Measurements from ENCODE around the gene KRT34.
"Not testable (repeated sequence)": the region's sequence is repeated elsewhere in the genome, so short reads cannot be mapped to it uniquely, and the experiment has no call there.

KRT34 gene

DNA sequence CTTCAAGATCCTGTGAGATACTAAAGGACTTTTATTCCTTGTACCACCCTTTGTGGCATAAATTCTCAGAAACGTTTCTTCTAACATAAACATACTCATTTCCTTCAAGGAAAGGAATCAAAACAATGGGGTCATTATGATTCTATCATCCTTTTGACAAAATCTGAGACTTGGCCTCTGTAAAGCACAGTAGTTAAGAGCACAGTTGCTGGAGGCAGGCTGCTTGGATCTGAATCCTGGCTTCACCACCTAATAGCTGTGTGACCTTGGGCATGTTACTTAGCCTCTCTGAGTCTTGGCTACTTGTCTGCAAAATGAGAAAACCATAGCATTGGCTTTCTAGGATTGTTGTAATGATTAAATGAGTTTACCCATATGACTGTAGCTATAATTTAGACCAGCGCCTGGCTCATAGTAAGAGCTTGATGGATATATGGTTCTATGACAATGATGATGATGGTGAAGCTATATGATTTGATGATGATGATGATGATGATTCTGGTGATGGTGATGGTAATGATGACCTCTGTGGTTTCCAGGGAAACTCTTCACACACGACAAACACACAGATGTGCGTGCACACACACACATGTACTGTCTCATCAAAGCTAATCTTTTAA lies 21.4 kb upstream of the KRT34 start:
- DNase-seq, result no peak

DNA sequence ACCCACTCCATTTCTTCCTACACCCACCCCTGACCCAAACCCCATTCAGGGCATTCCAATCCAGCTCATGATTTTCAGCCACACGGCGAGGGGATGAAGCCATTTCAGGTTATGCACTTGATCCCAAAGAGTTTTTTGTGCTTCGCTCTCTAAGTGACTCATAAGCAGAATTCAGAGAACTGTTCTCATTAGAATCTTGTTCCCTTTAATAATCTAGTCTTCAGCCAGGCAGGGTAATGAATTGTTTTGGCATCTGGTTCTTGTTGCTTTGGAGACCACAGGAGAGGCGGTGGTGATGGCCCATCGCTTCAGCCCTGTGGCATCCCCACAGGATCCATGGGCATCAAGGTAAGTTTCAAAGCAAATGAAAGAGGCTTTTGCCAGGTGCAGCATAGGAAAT lies 20.1 kb upstream of the KRT34 start:
- DNase-seq, result no peak

DNA sequence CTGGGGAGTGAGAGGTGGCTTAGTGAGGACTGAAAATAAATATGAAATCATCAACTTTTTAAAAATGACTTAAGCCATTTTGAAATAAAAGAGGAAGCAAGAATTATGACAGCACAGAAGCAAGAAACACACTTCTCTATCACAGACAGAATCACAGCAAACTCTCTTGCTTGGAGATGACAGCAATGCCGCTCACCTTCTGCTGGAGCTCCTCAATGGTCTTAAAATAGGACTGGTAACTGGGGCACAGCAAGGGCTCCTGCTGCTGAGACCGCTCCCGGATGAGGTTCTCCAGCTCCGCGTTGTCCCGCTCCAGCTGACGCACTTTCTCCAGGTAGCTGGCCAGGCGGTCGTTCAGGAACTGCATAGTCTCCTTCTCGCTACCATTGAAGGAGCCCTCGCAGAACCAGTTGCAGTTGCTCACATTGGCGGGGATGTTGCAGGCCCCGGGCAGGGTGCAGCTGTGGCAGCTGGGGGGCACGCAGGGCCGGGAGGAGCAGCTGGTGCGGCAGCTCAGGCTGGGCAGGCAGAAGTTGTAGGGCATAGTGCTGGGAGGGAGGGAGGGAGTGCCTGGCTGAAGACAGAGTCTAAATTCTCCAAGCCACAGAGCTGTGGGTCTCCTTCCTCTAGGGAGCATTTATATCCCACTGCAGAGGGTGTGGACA lies 15.0 kb upstream of the KRT34 start, which contains the start of gene KRT31:
TSS of gene KRT31 (minus strand) at position 613 of the 665 bp plus-strand sequence. CDS start at position 544, 69 bp downstream.
- no peak for DNase-seq

DNA sequence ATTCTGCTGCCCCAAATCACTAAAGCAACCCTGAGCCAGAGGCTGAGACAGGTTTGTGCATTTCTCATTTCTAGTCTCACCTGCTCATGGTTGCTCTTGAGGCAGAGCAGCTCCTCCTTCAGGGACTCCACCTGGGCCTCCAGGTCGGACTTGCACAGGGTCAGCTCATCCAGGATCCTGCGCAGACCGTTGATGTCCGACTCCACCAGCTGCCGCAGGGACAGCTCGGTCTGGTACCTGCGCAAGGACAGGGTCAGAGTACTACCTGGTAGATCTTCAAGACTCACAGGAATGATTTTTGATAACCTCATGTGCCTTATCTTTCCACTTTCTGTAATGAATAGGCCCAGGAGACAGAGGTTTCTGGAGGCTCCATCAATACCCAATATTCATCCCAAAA lies 14.2 kb upstream of the KRT34 start:
- no peak for DNase-seq

DNA sequence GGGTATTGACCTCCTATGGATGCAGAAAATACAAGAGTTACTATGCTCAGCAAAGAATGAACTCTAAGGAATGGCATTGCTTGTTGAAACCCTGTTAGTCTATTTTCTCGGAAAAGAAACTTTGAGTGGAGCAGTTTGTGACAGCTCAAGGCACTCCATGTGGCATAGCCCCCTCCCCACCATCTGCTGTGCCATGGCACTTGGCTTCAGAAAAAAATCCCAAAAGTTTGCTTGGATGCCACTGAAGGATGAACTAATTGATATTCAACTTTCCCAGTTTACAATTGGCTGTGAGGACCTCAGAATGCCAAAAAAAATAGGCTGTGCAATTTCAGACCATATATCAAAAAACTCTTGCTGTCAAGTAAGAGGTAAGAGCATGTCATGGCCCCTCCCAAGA lies 13.5 kb upstream of the KRT34 start:
- DNase-seq, result no peak

DNA sequence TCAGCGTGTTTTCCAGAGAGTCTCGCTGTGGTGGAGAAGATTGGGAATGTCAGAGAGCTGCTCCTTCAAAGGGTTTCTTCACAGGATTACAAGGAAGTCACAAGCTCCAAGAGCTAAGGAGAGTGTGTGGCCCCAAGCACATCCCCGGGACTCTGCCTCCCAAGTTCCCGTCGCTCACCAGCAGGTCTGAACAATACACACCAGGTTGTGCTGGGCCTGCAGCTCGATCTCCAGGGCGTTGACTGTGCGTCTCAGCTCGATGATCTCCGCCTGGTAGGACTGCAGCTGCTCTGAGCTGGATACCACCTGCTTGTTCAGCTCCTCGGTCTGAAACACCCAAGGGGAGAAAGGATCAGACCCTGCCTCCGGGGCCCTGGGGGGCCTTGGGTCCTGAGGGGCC lies 12.9 kb upstream of the KRT34 start:
- DNase-seq, result not testable (repeated sequence)

DNA sequence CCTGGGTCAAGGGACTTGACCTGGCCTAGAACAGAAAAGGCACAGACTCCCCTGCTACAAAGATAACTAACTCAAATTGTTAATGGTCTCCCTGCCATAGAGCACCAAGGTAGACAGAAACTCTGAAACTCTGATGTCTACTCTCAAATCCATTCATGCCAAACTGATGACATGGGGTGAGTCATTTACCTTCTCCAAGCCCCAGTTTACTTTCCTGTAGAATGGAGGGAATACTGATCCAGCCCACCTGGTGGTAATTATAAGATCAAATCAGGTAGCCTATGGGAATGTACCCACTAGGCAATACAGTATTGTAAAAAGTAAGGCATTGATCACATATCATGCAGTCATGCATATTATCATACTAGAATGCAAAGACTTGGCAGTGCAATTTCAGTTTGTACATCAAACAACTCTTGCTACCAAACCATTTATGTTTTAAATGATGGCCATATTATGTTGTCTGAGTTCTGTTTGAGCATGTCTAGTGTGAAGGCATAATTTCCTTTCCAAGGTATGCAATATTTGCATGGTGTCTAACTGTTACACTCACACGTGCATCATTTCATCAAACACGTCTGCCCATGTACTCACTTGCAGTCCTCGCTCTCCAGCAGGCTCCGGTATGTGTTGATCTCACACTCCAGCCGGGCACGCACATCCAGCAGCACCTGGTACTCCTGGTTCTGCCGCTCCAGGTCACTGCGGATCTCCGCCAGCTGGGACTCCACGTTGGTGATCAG lies 12.3 kb upstream of the KRT34 start:
- no peak for DNase-seq

DNA sequence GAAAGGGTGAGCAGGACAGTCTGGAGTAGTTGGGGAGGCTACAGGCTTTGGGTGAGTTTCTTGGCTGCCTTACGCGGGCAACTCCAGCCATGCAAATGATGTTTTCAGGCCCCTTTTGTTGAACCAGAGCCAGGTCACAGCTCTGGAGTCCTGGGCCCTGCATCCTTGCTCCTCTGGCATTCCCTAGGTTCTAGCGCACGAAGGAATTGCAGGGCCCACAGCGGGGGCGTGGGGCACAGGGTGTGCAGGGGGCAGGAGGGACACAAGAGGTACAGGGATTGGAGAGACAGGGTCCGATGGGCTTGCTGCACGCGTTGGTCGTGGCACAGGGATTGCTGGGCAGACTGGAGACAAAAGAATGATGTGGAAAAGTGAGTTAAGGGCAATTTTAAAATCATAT lies 11.7 kb upstream of the KRT34 start:
- no peak for DNase-seq

DNA sequence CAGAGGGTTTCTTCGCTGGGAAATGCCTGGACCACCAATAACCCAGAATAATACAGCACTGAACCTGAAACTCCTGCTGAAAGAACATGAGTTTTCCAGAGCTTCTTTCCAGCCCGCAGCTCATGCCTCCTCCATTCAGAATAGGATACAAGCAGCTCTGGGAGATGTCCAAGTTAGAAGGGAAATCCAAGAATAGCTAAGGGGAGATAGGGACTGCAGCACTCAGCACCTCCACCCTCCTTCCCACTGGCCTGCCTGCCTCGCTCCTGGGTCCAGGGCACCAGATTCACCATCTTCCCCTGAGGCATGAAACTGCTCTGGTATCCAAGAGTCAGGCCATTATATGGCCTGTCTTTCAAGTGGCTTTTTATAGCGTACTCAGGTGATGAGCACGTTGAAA lies 11.2 kb upstream of the KRT34 start:
- no peak for DNase-seq

DNA sequence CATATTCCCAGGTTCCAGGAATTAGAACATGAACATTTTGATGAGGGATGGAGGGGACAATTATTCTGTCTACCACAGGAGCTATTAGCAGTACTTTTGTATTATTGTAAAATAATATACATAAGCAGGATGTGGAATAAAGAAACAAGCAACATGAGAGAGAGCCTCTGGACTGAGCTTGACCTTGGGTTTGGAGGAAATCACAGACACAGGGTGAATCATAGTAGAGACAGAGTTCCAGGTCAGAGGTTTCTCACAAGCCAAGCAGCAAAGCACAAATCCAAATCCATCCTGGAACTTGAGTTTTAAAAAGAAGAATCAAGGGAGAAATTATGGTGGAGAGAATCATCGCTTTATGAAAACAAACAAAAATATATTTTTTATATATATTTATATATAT lies 10.2 kb upstream of the KRT34 start:
- DNase-seq, result no peak

DNA sequence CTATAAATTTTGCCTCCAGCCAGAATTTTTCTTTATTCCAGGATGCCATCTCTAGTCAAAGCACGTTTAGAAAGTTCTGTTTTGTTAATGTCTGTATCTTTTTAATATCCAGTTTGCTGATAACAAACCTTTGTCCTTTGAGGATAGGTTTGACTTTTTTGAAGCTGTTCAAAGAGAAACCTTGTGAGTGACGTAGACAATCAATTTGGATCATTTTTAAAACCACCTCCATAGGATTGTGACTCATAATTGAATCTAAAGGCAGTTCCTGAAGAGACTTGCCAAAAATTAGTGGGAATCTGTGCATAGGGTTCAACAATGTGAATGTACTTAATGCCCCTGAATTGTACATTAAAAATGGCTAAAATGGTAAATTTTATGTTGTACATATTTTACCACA lies 9.4 kb upstream of the KRT34 start:
- no peak for DNase-seq

DNA sequence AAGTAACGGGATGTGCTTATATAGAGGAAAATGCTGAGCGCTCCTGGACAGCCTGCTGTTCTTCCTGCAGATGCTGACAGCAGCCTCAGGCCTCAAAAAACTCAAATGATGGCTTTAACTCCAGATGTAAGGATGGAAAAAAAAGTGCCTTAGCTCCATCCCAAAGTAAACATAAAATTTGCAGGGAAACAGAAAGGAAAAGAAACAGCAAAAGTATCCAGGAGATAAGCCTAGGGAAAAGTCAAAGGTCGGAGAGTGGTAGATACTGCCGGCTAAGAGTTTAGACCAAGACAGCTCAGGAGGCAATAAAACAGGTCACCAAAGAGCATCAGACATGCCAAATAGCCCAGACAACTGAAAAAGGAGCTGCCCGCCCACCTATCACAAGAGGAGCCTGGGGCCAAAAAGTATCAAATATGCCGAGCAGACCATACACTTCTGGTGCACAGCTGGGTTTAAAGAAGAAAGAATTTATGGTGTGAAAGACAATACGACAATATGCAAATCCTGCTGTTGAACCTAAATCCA lies 8.4 kb upstream of the KRT34 start:
- no peak for DNase-seq

DNA sequence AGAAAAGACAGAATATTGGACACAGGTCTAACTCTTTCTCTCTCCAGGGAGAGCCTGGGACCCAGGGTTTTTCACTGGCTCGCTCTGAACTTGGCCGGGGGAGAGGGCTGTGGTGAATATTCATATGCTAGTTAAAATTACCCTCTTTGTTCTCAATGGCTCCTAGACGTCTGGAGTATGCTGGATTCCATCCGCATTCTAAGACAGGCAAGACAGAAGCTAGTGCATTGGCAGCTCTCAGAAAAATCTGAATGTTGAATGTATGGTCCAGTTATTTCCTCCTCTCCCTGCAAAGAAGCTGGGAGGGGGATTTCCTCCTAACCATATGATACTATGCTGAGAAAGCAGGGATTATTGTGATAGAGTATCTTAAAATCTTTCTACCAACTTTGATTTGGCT lies 5.6 kb upstream of the KRT34 start:
- no peak for DNase-seq

DNA sequence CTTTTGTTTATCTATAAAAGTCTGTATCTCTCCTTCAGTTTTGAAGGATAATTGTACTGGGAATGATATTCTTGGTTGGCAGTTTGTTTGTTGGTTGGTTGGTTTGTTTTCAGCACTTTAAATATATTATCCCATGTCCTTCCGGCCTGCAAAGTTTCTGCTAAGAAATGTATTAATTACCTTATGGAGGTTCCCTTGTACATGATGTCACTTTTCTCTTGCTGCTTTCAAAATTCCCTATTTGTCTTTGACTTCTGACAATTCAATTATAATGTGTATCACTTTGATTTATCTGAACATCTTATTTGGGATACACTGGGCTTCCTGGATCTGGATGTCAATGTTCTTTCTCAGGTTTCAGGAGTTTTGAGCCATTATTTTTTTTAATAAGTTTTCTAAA lies 4.1 kb upstream of the KRT34 start:
- no peak for DNase-seq

DNA sequence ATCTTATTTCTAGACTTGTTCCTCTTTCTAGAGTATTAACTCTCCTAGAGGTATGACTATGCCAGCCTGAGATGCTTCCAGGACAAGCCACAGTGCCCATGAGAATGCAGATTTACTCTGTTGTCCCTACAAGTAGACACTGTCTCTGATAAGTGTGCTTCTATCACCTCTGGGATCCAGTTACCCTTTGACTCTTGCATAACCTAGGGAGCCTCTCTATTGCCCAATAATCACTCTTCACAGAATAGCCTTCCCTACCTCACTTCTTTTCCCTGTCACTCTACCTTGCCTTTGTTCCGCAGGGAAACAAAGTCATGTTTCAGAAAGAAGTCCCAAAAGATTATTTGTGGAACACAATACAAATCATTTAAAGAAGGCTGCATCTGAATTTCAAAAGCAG lies 1.6 kb upstream of the KRT34 start:
- no peak for DNase-seq

DNA sequence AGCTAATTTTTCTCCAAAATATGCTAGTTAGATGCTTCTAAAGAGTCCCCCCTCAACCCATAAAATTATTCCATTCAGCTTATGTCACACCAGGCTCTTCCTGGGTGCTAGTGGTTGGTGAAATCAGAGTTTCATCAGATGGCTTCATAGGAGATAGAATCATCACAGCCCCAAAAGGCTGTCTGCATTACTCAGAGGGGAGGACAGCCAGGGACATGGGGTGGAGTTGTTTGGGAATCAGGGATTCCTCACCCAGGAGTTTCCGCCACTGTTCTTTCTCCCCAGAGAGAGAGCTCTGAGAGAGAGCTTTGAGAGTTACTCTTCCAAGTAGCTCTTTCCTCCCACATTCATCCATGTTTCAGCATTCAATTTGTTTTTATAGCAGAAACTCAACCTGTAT lies 288 bp upstream of the KRT34 start:
- no peak for DNase-seq

DNA sequence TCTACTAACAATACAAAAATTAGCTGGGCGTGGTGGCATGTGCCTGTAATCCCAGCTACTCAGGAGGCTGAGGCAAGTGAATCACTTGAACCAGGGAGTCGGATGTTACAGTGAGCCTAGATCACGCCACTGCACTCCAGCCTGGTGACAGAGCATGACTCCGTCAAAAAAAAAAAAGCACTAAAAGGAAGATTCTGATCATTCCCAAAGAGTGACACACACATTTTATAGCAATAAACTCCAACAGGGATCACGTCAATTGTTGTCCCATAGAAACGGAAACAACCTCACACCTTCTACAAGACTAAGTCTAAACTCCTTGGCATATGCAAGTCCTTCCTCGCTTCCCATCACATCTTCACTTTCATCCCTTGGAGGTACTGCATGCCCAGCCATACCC lies 2.0 kb downstream of the KRT34 start:
- DNase-seq, result not testable (repeated sequence)

DNA sequence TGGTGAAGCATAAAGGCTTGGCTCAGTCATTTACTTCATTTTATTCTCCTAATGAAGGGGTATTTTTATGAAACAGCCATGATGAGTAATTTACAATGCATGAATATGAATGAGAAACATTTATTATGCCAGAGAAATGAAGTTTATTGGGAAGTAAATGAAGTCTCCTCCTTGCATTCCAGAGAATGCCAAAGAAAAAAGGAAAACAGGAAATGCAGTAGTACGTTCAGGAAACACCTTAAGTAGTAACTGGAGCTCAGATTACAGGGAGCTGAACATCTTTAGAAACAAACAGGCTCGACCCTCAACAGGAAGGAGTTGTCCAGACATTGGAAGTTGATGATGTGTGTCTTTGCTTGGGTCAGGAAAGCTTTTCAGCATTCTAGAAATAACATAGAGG lies 4.6 kb downstream of the KRT34 start:
- no peak for DNase-seq

DNA sequence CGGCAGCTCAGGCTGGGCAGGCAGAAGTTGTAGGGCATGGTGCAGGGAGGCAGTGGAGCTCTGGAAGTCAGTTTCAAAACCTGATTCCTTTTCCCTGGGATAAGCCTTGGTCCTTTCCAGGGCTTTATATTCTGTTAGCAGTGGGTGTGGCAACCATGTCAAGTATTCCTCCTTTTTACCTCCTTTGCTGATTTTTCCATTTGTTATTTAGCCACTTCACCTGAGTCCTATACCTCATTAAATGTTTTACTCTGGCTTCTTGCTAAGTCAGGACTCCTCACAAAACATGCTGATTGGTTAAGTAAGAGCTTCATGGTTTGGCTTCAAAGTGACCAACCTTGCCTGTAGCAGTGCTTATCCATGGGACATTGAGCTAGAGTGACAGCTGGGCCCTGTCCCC lies 12.4 kb downstream of the KRT34 start, which contains the start of gene KRT33B:
TSS of gene KRT33B (minus strand) at position 101 of the 400 bp plus-strand sequence. CDS start at position 38, 63 bp downstream.
- DNase-seq, result no peak

DNA sequence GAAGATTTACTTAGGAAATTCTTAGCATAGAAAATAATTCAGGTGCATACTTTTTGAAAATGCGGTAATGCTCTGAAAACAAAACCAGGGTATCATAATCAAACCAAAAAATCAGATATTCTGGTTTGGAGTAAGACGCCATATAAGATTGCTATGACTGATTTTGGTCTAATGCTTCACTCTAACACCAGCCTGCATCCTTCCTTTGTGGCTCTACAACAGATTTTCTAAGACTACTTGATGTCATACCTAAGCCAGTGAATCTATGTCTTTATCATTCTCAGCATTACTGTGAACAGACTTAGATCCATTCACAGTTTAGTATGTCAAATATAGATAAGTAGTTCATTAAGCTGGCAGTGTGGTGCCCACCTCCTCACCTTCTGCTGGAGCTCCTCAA lies 13.1 kb downstream of the KRT34 start:
- no peak for DNase-seq

DNA sequence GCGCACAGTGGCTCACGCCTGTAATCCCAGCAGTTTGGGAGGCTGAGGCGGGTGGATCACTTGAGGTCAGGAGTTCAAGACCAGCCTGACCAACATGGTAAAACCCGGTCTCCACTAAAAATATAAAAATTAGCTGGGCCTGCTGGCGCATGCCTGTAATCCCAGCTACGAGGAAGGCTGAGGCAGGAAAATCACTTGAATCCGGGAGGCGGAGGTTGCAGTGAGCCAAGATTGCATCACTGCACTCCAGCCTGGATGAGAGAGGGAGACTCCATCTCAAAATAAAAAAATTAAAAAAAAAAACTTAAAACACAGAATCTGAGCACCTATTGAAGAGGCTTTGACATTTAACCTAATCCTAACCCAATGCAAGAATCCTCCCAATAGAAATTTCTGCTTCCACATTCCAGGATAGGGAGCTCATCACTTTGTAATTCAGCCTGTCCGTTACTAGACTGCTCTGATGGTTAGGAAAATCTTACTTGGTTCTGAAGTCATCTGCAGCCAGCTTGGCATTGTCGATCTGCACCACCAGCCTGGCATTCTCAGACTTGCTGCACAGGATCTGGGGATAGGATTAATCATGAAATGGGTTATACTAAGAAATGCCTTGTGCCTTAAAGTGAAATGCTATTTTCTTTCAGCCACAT lies 14.6 kb downstream of the KRT34 start:
- DNase-seq, result no peak

DNA sequence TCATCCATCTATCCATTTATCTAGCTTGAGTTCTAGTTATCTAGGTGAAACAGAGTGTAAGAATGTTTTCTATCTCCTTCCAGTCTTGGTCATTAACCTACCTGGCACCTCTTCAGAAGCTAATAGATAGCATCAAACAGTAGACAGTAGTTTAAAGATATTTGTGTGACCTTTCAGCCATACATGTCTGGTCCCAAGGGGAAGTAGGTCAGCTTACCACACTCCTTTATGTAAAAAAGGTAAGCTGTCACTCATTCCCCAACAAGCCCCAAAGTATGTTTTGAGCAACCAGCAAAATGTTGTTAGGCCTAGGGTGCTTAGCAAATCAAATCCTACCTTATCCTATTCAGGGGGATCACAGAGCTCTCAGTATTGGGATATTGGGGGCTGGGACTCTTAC lies 16.0 kb downstream of the KRT34 start:
- DNase-seq, result no peak

DNA sequence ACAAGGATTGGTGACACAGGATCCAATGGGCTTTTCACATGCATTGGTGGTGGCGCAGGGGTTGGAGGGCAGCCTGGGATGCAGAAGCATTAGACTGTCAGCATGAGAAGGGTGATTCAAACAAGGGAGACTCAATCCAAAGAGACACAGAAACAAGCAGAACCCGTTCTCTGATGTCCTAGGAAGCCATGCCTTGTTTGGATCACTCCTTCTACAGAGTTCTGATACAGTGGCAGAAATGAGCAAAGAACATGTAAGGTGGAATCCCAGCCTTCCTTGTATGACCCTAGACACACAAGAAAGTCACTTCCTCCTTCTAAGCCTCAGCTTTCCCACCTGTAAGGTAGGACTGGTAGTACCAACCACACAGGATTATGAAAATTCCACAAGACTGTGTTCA lies 18.2 kb downstream of the KRT34 start:
- no peak for DNase-seq

All from NCI-H146 (cell line).